ENCODE data around the gene TCOF1.

TCOF1 gene

DNA sequence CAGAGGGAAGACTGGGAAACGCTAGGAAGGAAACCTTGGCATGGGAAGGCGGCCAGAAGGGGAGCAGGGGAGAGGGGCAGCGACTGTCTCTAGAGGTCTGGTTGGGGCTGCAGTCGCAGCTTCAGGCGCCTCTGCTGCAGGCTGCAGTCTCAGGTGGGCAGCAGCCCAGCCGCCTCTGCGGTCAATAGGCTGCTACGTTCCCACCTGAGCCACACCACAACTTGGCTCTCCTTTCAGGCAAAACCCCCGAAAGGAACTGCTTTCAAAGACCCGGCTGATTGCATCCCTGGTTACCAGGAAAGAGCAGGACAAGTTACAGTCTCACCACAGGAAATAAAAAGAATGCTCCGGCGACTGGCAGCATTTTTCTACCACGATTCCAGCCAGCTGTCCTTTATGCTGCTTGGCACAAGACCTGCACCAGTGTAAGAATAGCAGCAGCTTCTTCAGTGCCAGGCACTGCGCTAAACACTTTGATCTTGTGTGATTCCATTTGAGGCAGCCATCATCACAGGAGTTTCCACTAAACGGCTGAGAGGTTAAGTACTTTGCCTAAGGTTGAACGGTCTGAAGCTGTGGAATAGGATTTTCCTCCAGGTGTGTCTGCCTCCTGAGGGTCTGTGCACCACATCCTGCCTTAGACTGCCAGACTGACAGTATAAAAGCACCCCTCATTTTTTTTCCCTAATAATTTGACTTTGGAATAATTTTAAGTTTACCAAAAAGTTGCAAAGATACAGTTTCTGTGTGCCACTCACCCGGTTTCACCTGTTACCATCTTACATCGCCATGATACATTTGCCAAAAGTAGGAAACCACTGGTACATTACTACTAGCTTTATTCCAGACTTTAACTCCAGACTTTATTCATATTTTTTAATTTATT, 84.6 kb downstream of the TCOF1 start:
- DNase-seq (ENCODE audit: low spot score): no peak
- TF ChIP-seq, protein P1, sequence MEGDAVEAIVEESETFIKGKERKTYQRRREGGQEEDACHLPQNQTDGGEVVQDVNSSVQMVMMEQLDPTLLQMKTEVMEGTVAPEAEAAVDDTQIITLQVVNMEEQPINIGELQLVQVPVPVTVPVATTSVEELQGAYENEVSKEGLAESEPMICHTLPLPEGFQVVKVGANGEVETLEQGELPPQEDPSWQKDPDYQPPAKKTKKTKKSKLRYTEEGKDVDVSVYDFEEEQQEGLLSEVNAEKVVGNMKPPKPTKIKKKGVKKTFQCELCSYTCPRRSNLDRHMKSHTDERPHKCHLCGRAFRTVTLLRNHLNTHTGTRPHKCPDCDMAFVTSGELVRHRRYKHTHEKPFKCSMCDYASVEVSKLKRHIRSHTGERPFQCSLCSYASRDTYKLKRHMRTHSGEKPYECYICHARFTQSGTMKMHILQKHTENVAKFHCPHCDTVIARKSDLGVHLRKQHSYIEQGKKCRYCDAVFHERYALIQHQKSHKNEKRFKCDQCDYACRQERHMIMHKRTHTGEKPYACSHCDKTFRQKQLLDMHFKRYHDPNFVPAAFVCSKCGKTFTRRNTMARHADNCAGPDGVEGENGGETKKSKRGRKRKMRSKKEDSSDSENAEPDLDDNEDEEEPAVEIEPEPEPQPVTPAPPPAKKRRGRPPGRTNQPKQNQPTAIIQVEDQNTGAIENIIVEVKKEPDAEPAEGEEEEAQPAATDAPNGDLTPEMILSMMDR (IDR thresholded peaks at IDR 0.05; ENCODE audit: extremely low read depth, missing control alignments): no peak

DNA sequence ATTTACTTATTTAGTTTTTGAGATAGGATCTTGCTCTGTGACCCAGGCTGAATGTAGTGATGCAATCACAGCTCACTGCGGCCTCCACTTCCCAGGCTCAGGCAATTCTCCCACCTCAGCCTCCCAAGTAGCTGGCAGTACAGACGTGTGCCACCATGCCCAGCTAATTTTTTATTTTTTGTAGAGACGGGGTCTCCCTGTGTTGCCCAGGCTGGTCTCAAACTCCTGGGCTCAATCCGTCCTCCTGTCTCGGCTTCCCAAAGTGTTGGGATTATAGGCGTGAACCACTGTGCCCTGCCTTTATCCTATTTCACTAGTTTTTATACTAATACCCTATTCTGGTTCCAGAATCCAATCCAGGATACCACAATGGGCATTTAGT, 85.2 kb downstream of the TCOF1 start:
- TF ChIP-seq, protein P1 (IDR thresholded peaks at IDR 0.05; ENCODE audit: extremely low read depth, missing control alignments): no peak
- no peak for DNase-seq (ENCODE audit: low spot score)

DNA sequence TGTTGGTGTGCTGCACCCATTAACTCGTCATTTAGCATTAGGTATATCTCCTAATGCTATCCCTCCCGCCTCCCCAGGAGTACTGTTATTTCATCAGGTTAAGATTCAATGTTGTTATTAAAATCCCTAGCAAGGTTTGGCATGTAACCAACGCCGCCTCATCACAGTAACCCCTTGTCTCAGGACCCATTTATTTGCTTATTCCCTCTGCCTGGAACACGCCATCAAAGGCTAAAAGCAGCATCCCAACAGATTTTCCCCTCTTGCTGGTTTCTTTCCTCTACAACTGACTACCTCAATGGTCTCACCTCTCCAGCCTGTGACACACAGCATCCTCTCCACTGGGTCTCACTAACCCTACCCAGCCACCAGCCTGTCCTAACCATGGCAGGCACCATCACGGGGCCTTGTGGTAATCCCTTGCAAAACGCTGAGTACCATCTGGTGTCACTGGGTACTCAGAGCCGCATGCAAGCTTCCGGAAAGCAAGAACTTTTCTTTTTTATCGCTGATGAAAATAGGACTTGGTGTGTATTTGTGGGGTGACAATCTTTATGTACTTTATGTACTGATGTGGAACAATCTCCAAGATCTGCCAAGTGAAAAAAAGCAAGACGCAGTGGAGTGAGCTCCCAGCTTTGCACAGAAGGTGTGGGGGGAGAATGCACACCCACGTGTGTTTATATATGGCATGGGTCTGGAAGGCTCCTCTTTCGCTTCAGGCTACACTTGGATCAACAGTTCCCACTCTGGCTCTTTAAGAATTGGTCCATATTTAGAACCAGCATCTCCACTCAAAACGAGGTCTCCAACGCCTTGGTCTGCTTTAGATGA, 86.0 kb downstream of the TCOF1 start:
- TF ChIP-seq, protein P1 (IDR thresholded peaks at IDR 0.05; ENCODE audit: extremely low read depth, missing control alignments): no peak
- no peak for DNase-seq (ENCODE audit: low spot score)

DNA sequence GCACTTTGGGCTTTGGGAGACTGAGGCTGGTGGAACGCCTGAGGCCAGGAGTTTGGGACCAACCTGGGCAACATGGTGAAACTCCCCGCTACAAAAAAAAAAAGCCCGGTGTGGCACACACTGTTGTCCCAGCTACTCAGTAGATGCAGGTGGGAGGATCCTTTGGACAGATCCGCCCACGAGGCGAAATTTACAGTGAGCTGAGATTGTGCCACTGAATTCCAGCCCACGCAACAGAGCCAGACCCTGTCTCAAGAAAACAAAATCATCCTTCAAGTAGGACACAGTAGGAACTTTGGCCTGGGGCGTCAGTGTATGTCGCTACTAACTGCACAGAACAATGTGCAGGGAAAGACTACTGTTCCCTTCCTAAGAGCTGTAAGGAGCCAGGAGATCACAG, 87.3 kb downstream of the TCOF1 start:
- TF ChIP-seq, protein P1 (IDR thresholded peaks at IDR 0.05; ENCODE audit: extremely low read depth, missing control alignments): no peak

DNA sequence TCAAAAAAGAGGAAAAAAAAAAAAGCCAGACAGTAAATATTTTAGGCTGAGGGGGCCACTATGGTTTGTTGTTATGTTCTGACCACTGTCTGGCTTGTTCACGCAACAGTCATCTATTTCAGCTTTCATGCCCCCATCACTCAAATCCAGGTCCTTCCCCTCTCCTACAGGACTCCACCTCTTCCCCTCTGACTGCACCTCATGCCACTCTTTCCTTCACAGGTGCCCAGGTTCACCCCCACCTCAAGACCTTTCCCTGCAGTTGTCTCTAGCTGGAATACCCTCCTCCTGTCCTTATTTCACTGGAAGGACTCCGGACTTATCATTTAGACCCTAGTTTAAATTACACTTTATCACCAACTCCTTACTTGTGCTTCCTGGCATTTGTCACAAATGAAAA, 88.6 kb downstream of the TCOF1 start:
- TF ChIP-seq, protein P1 (IDR thresholded peaks at IDR 0.05; ENCODE audit: extremely low read depth, missing control alignments): no peak
- DNase-seq (ENCODE audit: low spot score): no peak

More for the DNA sequence above, 87.3 kb downstream of the TCOF1 start:
- DNase-seq (ENCODE audit: low spot score): no peak

DNA sequence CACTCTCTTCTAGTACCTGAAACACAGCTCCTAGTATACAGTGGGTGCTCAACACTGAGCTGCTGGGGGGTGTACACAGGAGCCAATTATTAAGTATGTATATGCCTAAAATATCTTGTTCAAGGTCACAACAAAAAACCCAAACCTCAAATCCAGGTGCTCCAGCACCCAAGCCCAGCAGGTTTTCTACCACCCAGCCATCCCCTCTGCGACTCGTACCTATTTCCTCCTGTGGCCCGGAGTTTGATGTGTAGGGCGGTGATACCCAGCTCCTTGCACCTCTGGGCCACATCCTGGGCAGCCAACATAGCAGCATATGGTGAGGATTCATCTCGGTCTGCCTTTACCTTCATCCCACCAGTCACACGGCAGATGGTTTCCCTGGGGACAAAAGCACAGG, 89.1 kb downstream of the TCOF1 start:
- TF ChIP-seq, protein P1 (IDR thresholded peaks at IDR 0.05; ENCODE audit: extremely low read depth, missing control alignments): no peak
- no peak for DNase-seq (ENCODE audit: low spot score)

DNA sequence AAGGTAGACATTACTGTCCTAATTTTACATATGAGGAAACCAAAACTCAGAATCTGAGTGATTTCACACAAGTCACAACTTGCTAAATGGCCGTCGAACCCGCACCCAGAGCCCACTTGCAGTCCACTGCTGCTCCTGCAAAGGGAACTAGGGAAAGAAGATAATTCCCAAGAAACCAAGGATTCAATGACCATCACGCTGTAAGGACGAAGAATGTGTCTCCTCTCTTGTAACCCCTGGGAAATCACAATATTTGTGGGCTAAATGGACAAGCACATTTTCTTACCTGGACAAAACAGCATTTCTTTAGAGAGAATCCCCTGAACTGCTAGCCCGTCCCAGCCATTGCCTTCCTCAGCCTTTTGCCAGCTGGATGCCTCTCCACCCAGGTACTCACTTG, 89.7 kb downstream of the TCOF1 start:
- no peak for DNase-seq (ENCODE audit: low spot score)
- TF ChIP-seq, protein P1 (IDR thresholded peaks at IDR 0.05; ENCODE audit: extremely low read depth, missing control alignments): no peak
